GM23248 (cell line): ENCODE data around the gene ARHGEF11.

ENCODE experiments used
- EZH2 ChIP-seq: fragments of 200-600 bp; sonication (generic); IDR thresholded peaks from 2 replicates; pipeline ENCODE4 v1.6.1; 2018; ENCODE audit warnings: antibody characterized with exemption, mild to moderate bottlenecking; ENCODE audit not compliant: insufficient read depth, poor library complexity, severe bottlenecking
- EZH2phosphoT487 ChIP-seq: fragments of 200-600 bp; sonication (generic); IDR thresholded peaks from 2 replicates; pipeline ENCODE4 v1.6.1; 2018; ENCODE audit warnings: antibody characterized with exemption, moderate library complexity, mild to moderate bottlenecking, low read depth; ENCODE audit not compliant: insufficient read depth

- TF ChIP-seq EZH2 (no peak), EZH2phosphoT487 (no peak)
Measured at GRCh38 chr1:157089789-157090188, 44.2 kb upstream of the ARHGEF11 start.
